GM19099 (cell line): ENCODE results near the gene ASGR1.

Experiments
- POLR2A ChIP-seq: IDR thresholded peaks from 3 replicates; pipeline ENCODE4 v1.6.1; 2011; ENCODE audit warnings: low read depth; ENCODE audit not compliant: insufficient read length; ENCODE audit errors: extremely low read depth

The ASGR1 gene

GRCh38 chr17:7179317-7180254 lies at the start of gene ASGR1:
ASGR1 (minus strand) TSS chr17:7179370; CDS start chr17:7178563, 807 bp downstream.
- TF ChIP-seq POLR2A, result no peak

GRCh38 chr17:7228920-7229319 lies 49.8 kb upstream of the ASGR1 start:
- TF ChIP-seq POLR2A, result no peak

- no peak for TF ChIP-seq POLR2A
Measured at GRCh38 chr17:7226721-7227710, 47.8 kb upstream of the ASGR1 start.

- TF ChIP-seq POLR2A, result no peak
Measured at GRCh38 chr17:7225711-7226331, 46.7 kb upstream of the ASGR1 start.

GRCh38 chr17:7224661-7225111 lies 45.5 kb upstream of the ASGR1 start:
- no peak for TF ChIP-seq POLR2A

GRCh38 chr17:7224110-7224509 lies 44.9 kb upstream of the ASGR1 start:
- no peak for TF ChIP-seq POLR2A

- no peak for TF ChIP-seq POLR2A
Measured at GRCh38 chr17:7223375-7223774, 44.2 kb upstream of the ASGR1 start.

GRCh38 chr17:7222972-7223292 lies 43.8 kb upstream of the ASGR1 start:
- TF ChIP-seq POLR2A, result no peak

- TF ChIP-seq POLR2A, result peak; percentile 24
Measured at GRCh38 chr17:7222093-7222971, 43.2 kb upstream of the ASGR1 start.

GRCh38 chr17:7221278-7222092 lies 42.3 kb upstream of the ASGR1 start:
- no peak for TF ChIP-seq POLR2A

GRCh38 chr17:7220593-7221277 lies 41.6 kb upstream of the ASGR1 start:
- no peak for TF ChIP-seq POLR2A

- TF ChIP-seq POLR2A, result peak; percentile 73
Measured at GRCh38 chr17:7219812-7220592, 40.8 kb upstream of the ASGR1 start, which contains the start of the genes ACADVL and DLG4. ACADVL (plus strand) TSS chr17:7219938; CDS start chr17:7219985, 47 bp downstream. DLG4 (minus strand) TSS chr17:7219836.
